Mesenchymal stem cell (in vitro differentiated cells and primary cell): ENCODE results near the gene NRG4. TPM values are rescaled to one million over a fixed set of nuclear protein-coding genes. Genes with fewer than 3 reads are reported as not detected.
A peak's percentile ranks its signal among the peaks of the same experiment; 100 is the strongest.

Source experiments
- DNase-seq: peaks from one replicate; pipeline ENCODE4 v3.0.0-alpha.2; 2013
- H2AFZ ChIP-seq: one replicate; pipeline ENCODE4 v1.6.1; 2013; ENCODE audit warnings: low read depth, mild to moderate bottlenecking, control low read depth, inconsistent platforms, low read length, moderate library complexity
- H2AK5ac ChIP-seq: 2 replicates; pipeline ENCODE4 v1.6.1; 2013; ENCODE audit warnings: low read length, moderate library complexity, mild to moderate bottlenecking, inconsistent platforms; ENCODE audit not compliant: severe bottlenecking
- H2BK120ac ChIP-seq: one replicate; pipeline ENCODE4 v1.6.1; 2013; ENCODE audit warnings: low read depth, mild to moderate bottlenecking, inconsistent platforms, low read length, moderate library complexity
- H2BK12ac ChIP-seq, 2 experiments: one replicate each; pipeline ENCODE4 v1.6.1; 2013; ENCODE audit warnings: inconsistent platforms in 2 of 2, low read length in 2 of 2, mild to moderate bottlenecking in 2 of 2, moderate library complexity in 2 of 2, control low read depth in 1 of 2
- H2BK15ac ChIP-seq: one replicate; pipeline ENCODE4 v1.6.1; 2013; ENCODE audit warnings: mild to moderate bottlenecking, low read depth, inconsistent platforms; ENCODE audit not compliant: poor library complexity, severe bottlenecking
- H2BK5ac ChIP-seq: 2 replicates; pipeline ENCODE4 v1.6.1; 2013; ENCODE audit warnings: low read depth, mild to moderate bottlenecking, low read length, control low read depth, inconsistent platforms; ENCODE audit not compliant: poor library complexity, severe bottlenecking
- H3K14ac ChIP-seq, 2 experiments: one replicate each; pipeline ENCODE4 v1.6.1; 2013; ENCODE audit warnings: inconsistent platforms in 2 of 2, low read length in 2 of 2, control low read depth in 1 of 2, mild to moderate bottlenecking in 1 of 2, moderate library complexity in 1 of 2
- H3K18ac ChIP-seq, 2 experiments: one replicate each; pipeline ENCODE4 v1.6.1; 2013; ENCODE audit warnings: inconsistent platforms in 2 of 2, low read length in 2 of 2, control low read depth in 1 of 2, low read depth in 1 of 2, mild to moderate bottlenecking in 1 of 2
- H3K23ac ChIP-seq, 2 experiments: one replicate each; pipeline ENCODE4 v1.6.1; 2013; ENCODE audit warnings: inconsistent platforms in 2 of 2, low read length in 2 of 2, mild to moderate bottlenecking in 2 of 2, moderate library complexity in 2 of 2, control low read depth in 1 of 2
- H3K27ac ChIP-seq: 2 replicates; pipeline ENCODE4 v1.5.1; 2013; ENCODE audit warnings: mild to moderate bottlenecking, moderate library complexity, low read length, control low read depth, inconsistent platforms; ENCODE audit not compliant: poor library complexity, severe bottlenecking
- H3K27me3 ChIP-seq, 2 experiments: 2 replicates each; pipeline versions ENCODE4 v1.6.1 to v1.7.0; 2013; ENCODE audit warnings: low read length in 2 of 2, mild to moderate bottlenecking in 2 of 2, moderate library complexity in 2 of 2, control low read depth in 1 of 2, inconsistent platforms in 1 of 2; ENCODE audit not compliant: control insufficient read depth in 1 of 2, insufficient read depth in 1 of 2
- H3K36me3 ChIP-seq, 2 experiments: 2 replicates each; pipeline versions ENCODE4 v1.6.1 to v1.7.0; 2013; ENCODE audit warnings: low read length in 2 of 2, control low read depth in 1 of 2, inconsistent platforms in 1 of 2, low read depth in 1 of 2, mild to moderate bottlenecking in 1 of 2; ENCODE audit not compliant: insufficient read depth in 2 of 2, control insufficient read depth in 1 of 2
- H3K4ac ChIP-seq, 2 experiments: one replicate each; pipeline ENCODE4 v1.6.1; 2013; ENCODE audit warnings: inconsistent platforms in 2 of 2, low read length in 2 of 2, mild to moderate bottlenecking in 2 of 2, moderate library complexity in 2 of 2, control low read depth in 1 of 2, low read depth in 1 of 2
- H3K4me1 ChIP-seq: 2 replicates; pipeline ENCODE4 v1.6.1; 2013; ENCODE audit warnings: low read depth, low read length, control low read depth; ENCODE audit not compliant: control insufficient read depth, insufficient read depth
- H3K4me2 ChIP-seq: 2 replicates; pipeline ENCODE4 v1.6.1; 2013; ENCODE audit warnings: low read length, mild to moderate bottlenecking, inconsistent platforms; ENCODE audit not compliant: poor library complexity, severe bottlenecking
- H3K4me3 ChIP-seq, 2 experiments: 2 replicates each; pipeline versions ENCODE4 v1.5.1 to v1.7.0; 2013; ENCODE audit warnings: low read length in 2 of 2, mild to moderate bottlenecking in 2 of 2, control low read depth in 1 of 2, low read depth in 1 of 2; ENCODE audit not compliant: insufficient read depth in 1 of 2
- H3K79me1 ChIP-seq: replicated peaks from 2 replicates; pipeline ENCODE4 v1.6.1; 2013; ENCODE audit warnings: mild to moderate bottlenecking, control low read depth, low read length, inconsistent platforms; ENCODE audit not compliant: poor library complexity, severe bottlenecking
- H3K9ac ChIP-seq: 2 replicates; pipeline ENCODE4 v1.7.0; 2013; ENCODE audit warnings: mild to moderate bottlenecking, low read length, moderate library complexity
- H3K9me3 ChIP-seq: 2 replicates; pipeline ENCODE4 v1.7.0; 2013; ENCODE audit warnings: mild to moderate bottlenecking, low read length; ENCODE audit not compliant: control insufficient read depth
- H4K8ac ChIP-seq: one replicate; pipeline ENCODE4 v1.6.1; 2013; ENCODE audit warnings: inconsistent platforms, mild to moderate bottlenecking, low read length, moderate library complexity
- H4K91ac ChIP-seq: one replicate; pipeline ENCODE4 v1.6.1; 2013; ENCODE audit warnings: mild to moderate bottlenecking, low read length, inconsistent platforms
- WGBS: methylation state at CpG from one replicate; pipeline ENCODE4 v1.1.7; 2013; ENCODE audit warnings: mixed read lengths; 5-methylcytosine and 5-hydroxymethylcytosine counted together
- polyA plus RNA-seq, 2 experiments: library from polyadenylated mRNA; stranded (reverse); fragments of 200-250 nt; gene quantifications; one replicate each; pipeline ENCODE4 v1.2.3, GENCODE V29; 2013

The NRG4 gene
- polyA plus RNA-seq (2013, experiment 1 of 2), result not detected
- polyA plus RNA-seq (2013, experiment 2 of 2), result not detected

DNA sequence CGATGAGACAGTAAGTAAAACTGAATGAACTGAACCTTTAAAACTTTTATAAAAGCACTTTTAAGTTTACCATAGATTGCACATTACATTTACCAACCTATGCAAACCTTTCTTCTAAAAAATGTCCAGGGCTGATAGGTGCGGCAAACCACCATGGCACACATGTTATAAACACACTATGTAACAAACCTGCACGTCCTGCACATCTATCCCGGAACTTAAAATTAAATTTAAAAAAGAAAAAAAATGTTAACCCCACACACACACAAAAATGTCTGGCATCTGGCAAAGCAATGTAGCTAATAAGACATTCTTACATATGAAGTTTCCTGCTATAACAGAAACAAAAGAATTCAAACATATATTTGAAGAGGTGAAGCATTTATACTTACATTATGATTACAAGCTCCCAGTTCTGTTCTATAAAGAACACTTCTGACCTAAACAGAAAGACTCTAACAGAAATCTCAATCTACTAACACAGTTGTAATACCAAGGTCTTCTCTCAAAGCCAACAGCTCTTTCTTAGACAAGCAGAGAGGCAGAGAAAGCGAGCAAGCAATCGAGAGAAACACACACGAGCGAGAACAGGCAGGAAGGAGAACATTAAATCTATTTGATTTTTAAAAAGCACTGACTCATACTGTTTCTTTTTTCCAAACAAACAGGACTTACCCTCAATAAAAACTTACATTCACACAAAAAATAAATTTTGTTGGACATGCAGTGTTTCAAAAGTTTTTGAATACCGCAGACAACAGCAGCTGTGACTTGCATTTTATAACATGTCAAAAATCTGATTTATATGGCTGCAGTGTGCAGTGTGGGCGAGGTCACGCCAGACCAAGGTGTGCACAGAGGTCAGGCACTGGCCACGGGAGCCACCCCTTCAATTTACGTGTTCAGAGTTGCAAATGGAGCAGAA is at the start of gene NRG4:
TSS of gene NRG4 (minus strand) at position 798 of the 925 bp plus-strand sequence. CDS start 1,194 bp downstream, outside the sequence.
- peaks cover 2% of the 10 kb centered on the region for H3K4me1 ChIP-seq
- no peak for DNase-seq
- H3K9ac ChIP-seq, result peak within 1 kb of the TSS; percentile 23
- no peak within 1 kb of the TSS for H2AK5ac ChIP-seq
- no peaks in the 10 kb centered on the region for H3K79me1 ChIP-seq
- H2BK120ac ChIP-seq, result no peak within 1 kb of the TSS
- no peak within 1 kb of the TSS for H4K91ac ChIP-seq
- no peak within 1 kb of the TSS for H2BK12ac ChIP-seq
- no peak within 1 kb of the TSS for H3K18ac ChIP-seq
- H3K27ac ChIP-seq, result no peak within 1 kb of the TSS
- no peak within 1 kb of the TSS for H3K4ac ChIP-seq
- H3K27me3 ChIP-seq, result peaks cover 0 to 10% of the 10 kb centered on the region in 2 experiments
- no peak within 1 kb of the TSS for H2AFZ ChIP-seq
- 76% methylated on average over 12 of the region's 13 CpGs for WGBS
- no peaks in the 10 kb centered on the region for H3K36me3 ChIP-seq
- no peak within 1 kb of the TSS for H3K23ac ChIP-seq
- H3K4me3 ChIP-seq, result peak within 1 kb of the TSS in 1 of 2 experiments; percentile 20
- no peak within 1 kb of the TSS for H3K14ac ChIP-seq
- no peak within 1 kb of the TSS for H2BK15ac ChIP-seq
- H2BK5ac ChIP-seq, result no peak within 1 kb of the TSS
- peak within 1 kb of the TSS; percentile 62 for H3K4me2 ChIP-seq
- no peak within 1 kb of the TSS for H4K8ac ChIP-seq
- H3K9me3 ChIP-seq, result no peaks in the 10 kb centered on the region

- Histone ChIP-seq H3K27me3 (peaks cover 75 to 88% of the 10 kb centered on the region in 2 experiments), H3K79me1 (no peaks in the 10 kb centered on the region), H3K18ac (no peak overlapping the region), H3K36me3 (no peaks in the 10 kb centered on the region), H3K9me3 (no peaks in the 10 kb centered on the region), H3K4me2 (no peak overlapping the region), H2BK120ac (no peak overlapping the region), H3K9ac (no peak overlapping the region), H3K23ac (no peak overlapping the region), H3K4me1 (peaks cover 9% of the 10 kb centered on the region), H4K8ac (no peak overlapping the region), H4K91ac (no peak overlapping the region), H2BK12ac (no peak overlapping the region), H2AFZ (no peak overlapping the region), H3K4ac (no peak overlapping the region), H2BK5ac (no peak overlapping the region), H3K27ac (no peak overlapping the region), H2AK5ac (no peak overlapping the region), H2BK15ac (no peak overlapping the region), H3K4me3 (no peak overlapping the region), H3K14ac (no peak overlapping the region)
- no peak for DNase-seq
- 88% methylated on average over 2 of the region's 5 CpGs for WGBS
These were observed 49.5 kb upstream of the NRG4 start for GRCh38 chr15:76061700-76062099.

- peak overlapping the region in 1 of 2 experiments; percentile 73 for H3K18ac ChIP-seq
- no peaks in the 10 kb centered on the region for H3K9me3 ChIP-seq
- no peaks in the 10 kb centered on the region for H3K79me1 ChIP-seq
- peak overlapping the region; percentile 91 for H3K4me2 ChIP-seq
- whole genome bisulfite sequencing, result 50% methylated on average over 16 of the region's 20 CpGs
- DNase-seq, result no peak
- no peak overlapping the region for H2BK120ac ChIP-seq
- no peak overlapping the region for H3K27ac ChIP-seq
- no peaks in the 10 kb centered on the region for H3K36me3 ChIP-seq
- H2BK5ac ChIP-seq, result no peak overlapping the region
- no peak overlapping the region for H4K8ac ChIP-seq
- H3K23ac ChIP-seq, result peak overlapping the region in 1 of 2 experiments; percentile 89
- H3K27me3 ChIP-seq, result peaks cover 70 to 84% of the 10 kb centered on the region in 2 experiments
- peak overlapping the region; percentile 76 to 81 for H3K4me3 ChIP-seq
- H3K4ac ChIP-seq, result no peak overlapping the region
- H3K4me1 ChIP-seq, result peaks cover 9% of the 10 kb centered on the region
- H2AFZ ChIP-seq, result peak overlapping the region; percentile 90
- no peak overlapping the region for H2AK5ac ChIP-seq
- no peak overlapping the region for H4K91ac ChIP-seq
- H2BK12ac ChIP-seq, result no peak overlapping the region
- no peak overlapping the region for H2BK15ac ChIP-seq
- H3K14ac ChIP-seq, result peak overlapping the region in 1 of 2 experiments; percentile 24
- H3K9ac ChIP-seq, result no peak overlapping the region
These were observed 48.1 kb upstream of the NRG4 start for GRCh38 chr15:76060118-76060989.
